H1 (cell line): Measurements from ENCODE around the gene PCDHB5. TPM values are rescaled to one million over a fixed set of nuclear protein-coding genes. Genes with fewer than 3 reads are reported as not detected.

ENCODE experiments used
- JUN ChIP-seq: IDR thresholded peaks from 2 replicates; pipeline ENCODE4 v1.6.1; 2011; ENCODE audit warnings: low read depth, mild to moderate bottlenecking, improper control_type of control experiment, low read length
- JUND ChIP-seq: IDR thresholded peaks from 2 replicates; pipeline ENCODE4 v1.6.1; 2011; ENCODE audit warnings: mild to moderate bottlenecking, improper control_type of control experiment, low read length
- KDM5A ChIP-seq: fragments of 200-600 bp; IDR thresholded peaks from 2 replicates; pipeline ENCODE4 v1.7.1; 2012; ENCODE audit warnings: mild to moderate bottlenecking, low read length, inconsistent platforms, mixed read lengths
- POLR2AphosphoS5 ChIP-seq: IDR thresholded peaks from 2 replicates; pipeline ENCODE4 v1.6.1; 2011; ENCODE audit warnings: low read depth, low read length
- POU5F1 ChIP-seq: IDR thresholded peaks from 2 replicates; pipeline ENCODE4 v1.6.1; 2011; ENCODE audit warnings: low read depth, mild to moderate bottlenecking, low read length, moderate library complexity
- ZNF274 ChIP-seq: IDR thresholded peaks from 2 replicates; pipeline ENCODE4 v1.7.0; 2012; ENCODE audit warnings: low read length, borderline replicate concordance; ENCODE audit errors: extremely low read depth
- polyA plus RNA-seq, 7 experiments: library from polyadenylated mRNA; depleted of rRNA in 3 of 7; stranded (reverse) in 5 of 7; unstranded in 2 of 7; fragments of >200 nt in 5 of 7; fragments of 200-250 nt in 2 of 7; gene quantifications; 1 replicate in 5 of 7; 2 replicates in 1 of 7; 4 replicates in 1 of 7; pipeline versions ENCODE4 v1.2.1 to v1.2.3, GENCODE V29; 2011 to 2013; ENCODE audit warnings: missing spikeins in 2 of 7, mixed read lengths in 2 of 7
- total RNA-seq: library from RNA; stranded (reverse); fragmentation: NEBNext Ultra II Directional; extraction: Animal tissue kit (Norgen Biotek cat#: 25700); gene quantifications from 2 replicates; pipeline ENCODE4 v1.2.1, GENCODE V29; 2021

PCDHB5 gene
- total and polyA plus RNA-seq, 2 of the 8 experiments (the other 6 are each of a cell fraction or from before 2014, with no cell fraction given), result 2.4 to 8.2 TPM

GRCh38 chr5:141186897-141187512 is 52.0 kb downstream of the PCDHB5 start, which contains the start of gene PCDHB9 (continued):
- TF ChIP-seq JUND, result no peak
- TF ChIP-seq ZNF274, result no peak
- no peak for TF ChIP-seq POLR2AphosphoS5
- TF ChIP-seq POU5F1, result no peak
- TF ChIP-seq JUN, result no peak
- TF ChIP-seq KDM5A, result no peak

Other genes starting within 250 kb of the PCDHB5 start
- 4.5 and 5.0 TPM in 2 replicates for gene PCDHAC1, start 208.9 kb upstream of the PCDHB5 start, total RNA-seq
- 2.2 and 2.4 TPM in 2 replicates for gene PCDHAC1, start 208.9 kb upstream of the PCDHB5 start, polyA plus RNA-seq (2011; rRNA removed)
- 3.7 and 4.9 TPM in 2 replicates for gene PCDHAC2, start 168.7 kb upstream of the PCDHB5 start, total RNA-seq
- gene PCDHAC2, start 168.7 kb upstream of the PCDHB5 start, polyA plus RNA-seq (2011; rRNA removed), result 4.6 and 5.0 TPM in 2 replicates
- gene PCDHB1, start 83.8 kb upstream of the PCDHB5 start, total RNA-seq, result 0.04 and 0.08 TPM in 2 replicates
- 0.03 and 0.05 TPM in 2 replicates for gene PCDHB1, start 83.8 kb upstream of the PCDHB5 start, polyA plus RNA-seq (2011; rRNA removed)
- 25.6 and 28.8 TPM in 2 replicates for gene PCDHB2, start 40.6 kb upstream of the PCDHB5 start, total RNA-seq
- 29.2 and 38.0 TPM in 2 replicates for gene PCDHB2, start 40.6 kb upstream of the PCDHB5 start, polyA plus RNA-seq (2011; rRNA removed)
- gene PCDHB3, start 34.7 kb upstream of the PCDHB5 start, total RNA-seq, result 3.4 and 4.0 TPM in 2 replicates
- 1.6 and 1.8 TPM in 2 replicates for gene PCDHB3, start 34.7 kb upstream of the PCDHB5 start, polyA plus RNA-seq (2011; rRNA removed)
- gene PCDHB4, start 13.4 kb upstream of the PCDHB5 start, total RNA-seq, result 1.4 and 1.5 TPM in 2 replicates
- gene PCDHB4, start 13.4 kb upstream of the PCDHB5 start, polyA plus RNA-seq (2011; rRNA removed), result 1.3 and 2.0 TPM in 2 replicates
- gene PCDHB6, start 14.9 kb downstream of the PCDHB5 start, total RNA-seq, result 0.17 and 0.28 TPM in 2 replicates
- gene PCDHB6, start 14.9 kb downstream of the PCDHB5 start, polyA plus RNA-seq (2011; rRNA removed), result 0.29 and 0.39 TPM in 2 replicates
- 0.19 and 0.25 TPM in 2 replicates for gene PCDHB7, start 37.4 kb downstream of the PCDHB5 start, total RNA-seq
- 0.17 and 0.24 TPM in 2 replicates for gene PCDHB7, start 37.4 kb downstream of the PCDHB5 start, polyA plus RNA-seq (2011; rRNA removed)
- 0.92 and 1.1 TPM in 2 replicates for gene PCDHB8, start 42.6 kb downstream of the PCDHB5 start, total RNA-seq
- 0.24 and 0.30 TPM in 2 replicates for gene PCDHB8, start 42.6 kb downstream of the PCDHB5 start, polyA plus RNA-seq (2011; rRNA removed)
- 5.2 and 5.9 TPM in 2 replicates for gene PCDHB16, start 47.2 kb downstream of the PCDHB5 start, total RNA-seq
- 1.7 and 2.2 TPM in 2 replicates for gene PCDHB16, start 47.2 kb downstream of the PCDHB5 start, polyA plus RNA-seq (2011; rRNA removed)
- 1.6 and 3.8 TPM in 2 replicates for gene PCDHB9, start 52.0 kb downstream of the PCDHB5 start, total RNA-seq
- 0.68 and 0.88 TPM in 2 replicates for gene PCDHB9, start 52.0 kb downstream of the PCDHB5 start, polyA plus RNA-seq (2011; rRNA removed)
- 1.8 and 1.9 TPM in 2 replicates for gene PCDHB10, start 57.1 kb downstream of the PCDHB5 start, total RNA-seq
- gene PCDHB10, start 57.1 kb downstream of the PCDHB5 start, polyA plus RNA-seq (2011; rRNA removed), result 1.3 and 1.5 TPM in 2 replicates
- gene PCDHB11, start 64.4 kb downstream of the PCDHB5 start, total RNA-seq, result 0.86 and 1.4 TPM in 2 replicates
- 0.50 and 0.63 TPM in 2 replicates for gene PCDHB11, start 64.4 kb downstream of the PCDHB5 start, polyA plus RNA-seq (2011; rRNA removed)
- 2.0 and 3.0 TPM in 2 replicates for gene PCDHB12, start 73.5 kb downstream of the PCDHB5 start, total RNA-seq
- 1.1 and 1.9 TPM in 2 replicates for gene PCDHB12, start 73.5 kb downstream of the PCDHB5 start, polyA plus RNA-seq (2011; rRNA removed)
- 1.1 and 1.4 TPM in 2 replicates for gene PCDHB13, start 78.7 kb downstream of the PCDHB5 start, total RNA-seq
- gene PCDHB13, start 78.7 kb downstream of the PCDHB5 start, polyA plus RNA-seq (2011; rRNA removed), result 1.1 and 1.5 TPM in 2 replicates
- 2.7 and 2.9 TPM in 2 replicates for gene PCDHB14, start 88.1 kb downstream of the PCDHB5 start, total RNA-seq
- gene PCDHB14, start 88.1 kb downstream of the PCDHB5 start, polyA plus RNA-seq (2011; rRNA removed), result 2.5 and 2.7 TPM in 2 replicates
- 3.9 and 4.0 TPM in 2 replicates for gene PCDHB15, start 110.2 kb downstream of the PCDHB5 start, total RNA-seq
- 2.8 and 4.9 TPM in 2 replicates for gene PCDHB15, start 110.2 kb downstream of the PCDHB5 start, polyA plus RNA-seq (2011; rRNA removed)
- gene SLC25A2, start 168.8 kb downstream of the PCDHB5 start, total RNA-seq, result not detected in 2 replicates
- gene SLC25A2, start 168.8 kb downstream of the PCDHB5 start, polyA plus RNA-seq (2011; rRNA removed), result 0.05 TPM in 1 of 2 replicates, not detected in the other
- gene TAF7, start 185.6 kb downstream of the PCDHB5 start, total RNA-seq, result 99.4 and 101 TPM in 2 replicates
- gene TAF7, start 185.6 kb downstream of the PCDHB5 start, polyA plus RNA-seq (2011; rRNA removed), result 23.6 and 29.8 TPM in 2 replicates
- 0.84 and 0.89 TPM in 2 replicates for gene PCDHGA1, start 195.3 kb downstream of the PCDHB5 start, total RNA-seq
- gene PCDHGA1, start 195.3 kb downstream of the PCDHB5 start, polyA plus RNA-seq (2011; rRNA removed), result 0.57 and 1.1 TPM in 2 replicates
- gene PCDHGA2, start 203.6 kb downstream of the PCDHB5 start, total RNA-seq, result 0.31 and 0.32 TPM in 2 replicates
- gene PCDHGA2, start 203.6 kb downstream of the PCDHB5 start, polyA plus RNA-seq (2011; rRNA removed), result 0.39 and 0.61 TPM in 2 replicates
- 0.25 and 0.39 TPM in 2 replicates for gene PCDHGA3, start 208.6 kb downstream of the PCDHB5 start, total RNA-seq
- 0.15 and 0.30 TPM in 2 replicates for gene PCDHGA3, start 208.6 kb downstream of the PCDHB5 start, polyA plus RNA-seq (2011; rRNA removed)
- gene PCDHGB1, start 214.9 kb downstream of the PCDHB5 start, total RNA-seq, result 2.8 and 3.9 TPM in 2 replicates
- gene PCDHGB1, start 214.9 kb downstream of the PCDHB5 start, polyA plus RNA-seq (2011; rRNA removed), result 1.3 and 2.0 TPM in 2 replicates
- 1.9 and 2.5 TPM in 2 replicates for gene PCDHGA4, start 219.8 kb downstream of the PCDHB5 start, total RNA-seq
- 1.4 and 1.7 TPM in 2 replicates for gene PCDHGA4, start 219.8 kb downstream of the PCDHB5 start, polyA plus RNA-seq (2011; rRNA removed)
- 2.8 and 2.9 TPM in 2 replicates for gene PCDHGB2, start 224.8 kb downstream of the PCDHB5 start, total RNA-seq
- gene PCDHGB2, start 224.8 kb downstream of the PCDHB5 start, polyA plus RNA-seq (2011; rRNA removed), result 1.9 TPM in 2 replicates
- gene PCDHGA5, start 229.0 kb downstream of the PCDHB5 start, total RNA-seq, result 1.0 and 1.3 TPM in 2 replicates
- 1.1 TPM in 2 replicates for gene PCDHGA5, start 229.0 kb downstream of the PCDHB5 start, polyA plus RNA-seq (2011; rRNA removed)
- 1.3 and 1.6 TPM in 2 replicates for gene PCDHGB3, start 235.0 kb downstream of the PCDHB5 start, total RNA-seq
- gene PCDHGB3, start 235.0 kb downstream of the PCDHB5 start, polyA plus RNA-seq (2011; rRNA removed), result 1.9 and 2.0 TPM in 2 replicates
- 1.3 and 1.4 TPM in 2 replicates for gene PCDHGA6, start 238.7 kb downstream of the PCDHB5 start, total RNA-seq
- gene PCDHGA6, start 238.7 kb downstream of the PCDHB5 start, polyA plus RNA-seq (2011; rRNA removed), result 2.0 TPM in 2 replicates
- 0.73 and 1.1 TPM in 2 replicates for gene PCDHGA7, start 247.5 kb downstream of the PCDHB5 start, total RNA-seq
- gene PCDHGA7, start 247.5 kb downstream of the PCDHB5 start, polyA plus RNA-seq (2011; rRNA removed), result 0.39 and 0.55 TPM in 2 replicates